Psoas muscle (tissue), 8 donors: ENCODE measurements around the gene PHKB. TPM values are rescaled to one million over a fixed set of nuclear protein-coding genes. Genes with fewer than 3 reads are reported as not detected.

ENCODE experiments used
- ATAC-seq, 4 donors: fragments of 200-7000 bp; cut with Tn5 transposase; one replicate each; pipeline ENCODE4 v1.9.1; 2020; ENCODE audit warnings: moderate library complexity in 3 of 4, mild to moderate bottlenecking in 2 of 4
- DNase-seq, 2 donors: peaks; one replicate each; pipeline ENCODE4 v3.0.0-alpha.2; 2020
- H3K27ac ChIP-seq: fragments of 200-600 bp; one replicate; pipeline ENCODE4 v1.8.0; 2022
- H3K27me3 ChIP-seq, 3 donors: fragments of 200-600 bp in 1 of 3; one replicate each; pipeline versions ENCODE4 v1.6.1 to v1.8.0; 2013 to 2022; ENCODE audit warnings: low read length in 2 of 3, mild to moderate bottlenecking in 2 of 3, moderate library complexity in 1 of 3; ENCODE audit not compliant: insufficient read depth in 3 of 3
- H3K36me3 ChIP-seq, 2 donors: fragments of 200-600 bp in 1 of 2; one replicate each; pipeline versions ENCODE4 v1.6.1 to v1.8.0; 2013 to 2022; ENCODE audit warnings: low read depth in 1 of 2, mild to moderate bottlenecking in 1 of 2, moderate library complexity in 1 of 2; ENCODE audit not compliant: insufficient read depth in 1 of 2
- H3K4me1 ChIP-seq: fragments of 200-600 bp; one replicate; pipeline ENCODE4 v1.8.0; 2022
- H3K4me3 ChIP-seq: fragments of 200-600 bp; one replicate; pipeline ENCODE4 v1.8.0; 2022; ENCODE audit warnings: mild to moderate bottlenecking
- H3K9me3 ChIP-seq: fragments of 200-600 bp; one replicate; pipeline ENCODE4 v1.8.0; 2022
- WGBS, 3 donors: extraction: QIAGEN DNeasy Blood & Tissue Kit; methylation state at CpG; one replicate each; pipeline versions ENCODE4 v1.1.6 to v1.1.7; 2013; 5-methylcytosine and 5-hydroxymethylcytosine counted together
- intact Hi-C, 2 donors: fragments of 100-400 bp; cut with DNase I; formaldehyde crosslinking; loops; one replicate each; pipeline versions ENCODE4 v1.11.0 to v1.14.2; 2022
- polyA plus RNA-seq, 3 donors: library from polyadenylated mRNA; stranded (reverse); fragments of 200-250 nt; gene quantifications; one replicate each; pipeline ENCODE4 v1.2.3, GENCODE V29; 2013
- total RNA-seq, 4 donors: library from RNA; stranded (reverse); fragmentation: NEBNext Ultra II Directional in 2 of 4; extraction: Animal tissue kit (Norgen Biotek cat#: 25700) in 2 of 4; gene quantifications; one replicate each; pipeline versions ENCODE4 v1.2.1 to v1.2.4, GENCODE V29; 2021 to 2023
- TF ChIP-seq, protein P1 (sequence below): fragments of 200-600 bp; IDR thresholded peaks from one replicate; pipeline ENCODE4 v1.8.0; 2022; ENCODE audit warnings: antibody characterized with exemption
- donor health status: healthy with polysubstance abuse.
- donor health status: DM: no; HTN: no; CAD: no; lungs with moderate emphysema.
- donor health status: Bipolar disorder and iron deficiency.
- donor health status: healthy.
- donor health status: DM: yes; HTN: yes; CAD: no.
- donor health status: DM: no; HTN: no; CAD: no.
- donor health status: DM: no; HTN: no; CAD: no.
- donor health status: DM: yes; HTN: yes; CAD: no.

The PHKB gene
- total and polyA plus RNA-seq, 7 donors = 18.8 to 87.7 (median 71.0) TPM

DNA sequence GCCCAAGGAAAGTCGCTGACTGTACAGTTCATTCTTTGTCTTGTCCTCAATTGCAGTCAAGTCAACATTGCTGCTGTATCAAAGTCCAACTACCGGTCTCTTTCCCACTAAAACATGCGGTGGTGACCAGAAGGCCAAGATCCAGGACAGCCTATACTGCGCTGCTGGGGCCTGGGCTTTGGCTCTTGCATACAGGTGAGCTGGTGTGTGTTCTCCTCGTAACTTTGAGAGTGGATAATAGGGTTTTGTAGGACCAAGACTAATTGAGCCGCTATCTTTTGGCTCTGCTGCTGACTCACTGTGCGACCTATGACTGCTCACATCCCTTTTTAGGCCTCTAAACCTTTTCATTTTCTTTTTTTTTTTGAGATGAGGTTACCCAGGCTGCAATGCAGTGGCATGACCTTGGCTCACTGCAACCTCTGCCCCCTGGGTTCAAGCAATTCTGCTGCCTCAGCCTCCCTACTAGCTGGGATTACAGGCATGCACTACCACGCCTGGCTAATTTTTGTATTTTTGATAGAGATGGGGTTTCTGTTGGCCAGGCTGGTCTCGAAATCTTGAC, 38.7 kb downstream of the PHKB start:
- Histone ChIP-seq H3K9me3 (no peaks in the 10 kb centered on the region), H3K4me1 (peaks cover under 1% of the 10 kb centered on the region), H3K27ac (no peak overlapping the region), H3K36me3 (peaks cover 5 to 76% of the 10 kb centered on the region in 2 donors), H3K27me3 (no peaks in the 10 kb centered on the region), H3K4me3 (no peak overlapping the region)
- ATAC-seq (no peak), DNase-seq (no peak)
- WGBS, 3 donors = 97 to 98% (median 98%) methylated on average over 9 of the region's 9 CpGs
- TF ChIP-seq, protein P1, sequence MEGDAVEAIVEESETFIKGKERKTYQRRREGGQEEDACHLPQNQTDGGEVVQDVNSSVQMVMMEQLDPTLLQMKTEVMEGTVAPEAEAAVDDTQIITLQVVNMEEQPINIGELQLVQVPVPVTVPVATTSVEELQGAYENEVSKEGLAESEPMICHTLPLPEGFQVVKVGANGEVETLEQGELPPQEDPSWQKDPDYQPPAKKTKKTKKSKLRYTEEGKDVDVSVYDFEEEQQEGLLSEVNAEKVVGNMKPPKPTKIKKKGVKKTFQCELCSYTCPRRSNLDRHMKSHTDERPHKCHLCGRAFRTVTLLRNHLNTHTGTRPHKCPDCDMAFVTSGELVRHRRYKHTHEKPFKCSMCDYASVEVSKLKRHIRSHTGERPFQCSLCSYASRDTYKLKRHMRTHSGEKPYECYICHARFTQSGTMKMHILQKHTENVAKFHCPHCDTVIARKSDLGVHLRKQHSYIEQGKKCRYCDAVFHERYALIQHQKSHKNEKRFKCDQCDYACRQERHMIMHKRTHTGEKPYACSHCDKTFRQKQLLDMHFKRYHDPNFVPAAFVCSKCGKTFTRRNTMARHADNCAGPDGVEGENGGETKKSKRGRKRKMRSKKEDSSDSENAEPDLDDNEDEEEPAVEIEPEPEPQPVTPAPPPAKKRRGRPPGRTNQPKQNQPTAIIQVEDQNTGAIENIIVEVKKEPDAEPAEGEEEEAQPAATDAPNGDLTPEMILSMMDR = no peak
- intact Hi-C loops = no loop called here

DNA sequence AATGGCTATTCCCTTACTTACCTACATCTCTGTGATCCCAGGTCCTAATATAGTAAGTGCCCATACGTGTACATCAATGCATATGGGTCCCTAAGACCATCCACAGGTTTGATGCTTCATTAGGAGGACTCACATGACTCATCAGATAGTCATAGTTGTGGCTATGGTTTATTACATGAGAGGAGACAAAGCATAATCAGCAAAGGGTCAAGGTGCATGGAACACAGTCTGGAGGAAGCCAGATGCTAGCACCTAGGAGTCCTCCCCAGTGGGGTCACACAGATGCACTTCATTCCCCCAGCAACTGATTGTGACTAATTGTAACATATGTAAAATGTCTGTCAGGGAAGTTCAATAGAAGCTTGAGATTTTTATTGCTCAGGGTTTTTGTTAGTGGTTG, 42.8 kb downstream of the PHKB start:
- WGBS, 3 donors = 88 to 94% (median 89%) methylated on average over 1 of the region's 1 CpG
- Histone ChIP-seq H3K9me3 (no peaks in the 10 kb centered on the region), H3K27me3 (no peaks in the 10 kb centered on the region), H3K4me1 (no peaks in the 10 kb centered on the region), H3K36me3 (peaks cover 5 to 79% of the 10 kb centered on the region in 2 donors), H3K4me3 (no peak overlapping the region), H3K27ac (no peak overlapping the region)
- no peak for ATAC-seq
- intact Hi-C loops = no loop called here
- no peak for DNase-seq
- TF ChIP-seq, protein P1 = no peak

DNA sequence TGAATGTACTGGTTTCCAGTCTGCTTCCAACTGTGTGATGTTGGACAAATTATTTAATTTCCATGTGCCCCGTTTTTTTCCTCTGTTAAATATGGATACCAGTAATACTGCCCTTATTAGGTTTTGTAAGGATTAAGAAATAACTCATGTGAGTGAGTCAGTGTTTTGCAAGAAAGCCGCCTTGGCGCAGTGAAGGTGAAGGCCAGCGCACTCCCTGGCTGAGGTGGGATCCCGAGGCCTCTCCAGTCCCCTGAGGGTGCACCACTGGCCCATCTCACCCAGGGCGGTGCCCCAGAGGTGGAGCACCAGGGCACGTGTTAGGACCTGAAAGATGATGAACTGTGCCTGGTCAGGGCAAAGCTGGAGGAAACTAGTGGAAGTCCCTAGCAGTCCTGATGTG, 43.5 kb downstream of the PHKB start:
- intact Hi-C loops = no loop called here
- WGBS, 3 donors = 92 to 98% (median 97%) methylated on average over 7 of the region's 7 CpGs
- Histone ChIP-seq H3K27ac (no peak overlapping the region), H3K4me3 (no peak overlapping the region), H3K27me3 (no peaks in the 10 kb centered on the region), H3K4me1 (no peaks in the 10 kb centered on the region), H3K9me3 (no peaks in the 10 kb centered on the region), H3K36me3 (peaks cover 5 to 76% of the 10 kb centered on the region in 2 donors)
- TF ChIP-seq, protein P1 = no peak
- DNase-seq = peak; percentile 23 to 48
- no peak for ATAC-seq

DNA sequence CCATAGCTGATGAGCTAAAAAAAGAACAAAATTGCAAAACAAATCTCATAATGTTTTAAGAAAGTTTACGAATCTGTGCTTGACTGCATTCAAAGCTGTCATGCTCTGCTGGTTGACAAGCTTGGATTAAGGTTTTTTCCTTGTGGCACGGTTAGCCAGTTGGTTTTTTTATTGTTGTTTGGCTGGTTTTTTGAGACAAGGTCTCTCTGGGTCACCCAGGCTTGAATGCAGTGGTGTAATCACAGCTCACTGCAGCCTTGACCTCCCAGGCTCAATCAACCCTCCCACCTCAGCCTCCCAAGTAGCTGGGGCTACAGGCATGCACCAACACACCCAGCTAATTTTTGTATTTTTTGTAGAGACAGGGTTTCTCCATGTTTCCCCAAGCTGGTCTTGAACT, 45.7 kb downstream of the PHKB start:
- intact Hi-C loops = no loop called here
- Histone ChIP-seq H3K36me3 (peaks cover 5 to 69% of the 10 kb centered on the region in 2 donors), H3K4me3 (no peak overlapping the region), H3K9me3 (no peaks in the 10 kb centered on the region), H3K27me3 (no peaks in the 10 kb centered on the region), H3K4me1 (no peaks in the 10 kb centered on the region), H3K27ac (no peak overlapping the region)
- ATAC-seq (no peak), DNase-seq (no peak)
- TF ChIP-seq, protein P1 = no peak
- 61 to 77% (median 68%) methylated on average over 2 of the region's 2 CpGs for WGBS, 3 donors

- H3K36me3 ChIP-seq = peaks cover 3 to 69% of the 10 kb centered on the region in 2 donors
- TF ChIP-seq, protein P1 = no peak
These were observed 46.6 kb downstream of the PHKB start for GRCh38 chr16:47507701-47508100.

More at GRCh38 chr16:47507701-47508100, 46.6 kb downstream of the PHKB start:
- no peak for ATAC-seq
- DNase-seq = no peak
- 62 to 70% (median 66%) methylated on average over 1 of the region's 1 CpG for WGBS, 3 donors
- Histone ChIP-seq H3K27me3 (no peaks in the 10 kb centered on the region), H3K9me3 (no peaks in the 10 kb centered on the region), H3K4me1 (no peaks in the 10 kb centered on the region), H3K4me3 (no peak overlapping the region), H3K27ac (no peak overlapping the region)
- intact Hi-C loops = no loop called here
